ENCODE results near the gene RYR3. TPM values are rescaled to one million over a fixed set of nuclear protein-coding genes. Genes with fewer than 3 reads are reported as not detected.

RYR3 gene
- total and polyA plus RNA-seq, 2 of the 13 experiments (the other 11 are each of a cell fraction or from before 2014, with no cell fraction given), result not detected

DNA sequence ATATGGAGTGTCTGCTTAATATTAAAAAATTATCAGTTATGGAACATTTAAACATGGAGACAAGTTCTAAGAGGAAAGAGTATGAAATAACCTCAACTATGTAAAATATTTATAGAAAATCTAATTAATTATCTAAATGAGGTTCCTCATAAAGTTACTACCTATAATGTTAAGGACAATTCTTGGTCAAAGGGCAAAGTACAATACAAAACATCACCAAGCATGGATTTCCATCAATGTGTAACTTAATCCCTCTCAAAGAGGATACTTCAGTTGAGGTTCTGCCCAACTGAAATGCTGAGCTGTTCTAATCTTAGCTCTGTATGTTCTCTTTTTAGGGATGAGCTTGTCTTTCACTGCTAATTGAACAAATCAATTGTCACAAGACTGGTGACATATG is 601.6 kb downstream of the RYR3 start:
- no TSS peak for BruUV-seq (replicated peaks)
- Histone ChIP-seq H3K9ac (ENCODE audit: insufficient read depth, low read depth, low read length) (no peak overlapping the region), H2AFZ (ENCODE audit: low read length) (no peak overlapping the region), H3K4me3 (replicated peaks in 1 of 3; ENCODE audit: insufficient read depth in 1 of 3, low read depth in 2 of 3, low read length in 3 of 3) (no peak overlapping the region), H3K27me3 (ENCODE audit: control insufficient read depth in 1 of 2, insufficient read depth in 2 of 2, low read length in 2 of 2) (no peaks in the 10 kb centered on the region), H3K79me2 (ENCODE audit: insufficient read depth, low read length) (no peaks in the 10 kb centered on the region), H4K20me1 (ENCODE audit: insufficient read depth, low read length) (no peaks in the 10 kb centered on the region), H3K9me3 (ENCODE audit: low read length) (no peaks in the 10 kb centered on the region), H3K27ac (ENCODE audit: extremely low read length, insufficient read depth, low read length) (no peak overlapping the region), H3K4me2 (ENCODE audit: low read depth, low read length) (no peak overlapping the region), H3K36me3 (replicated peaks in 1 of 2; ENCODE audit: control insufficient read depth in 1 of 2, insufficient read depth in 2 of 2, low read length in 2 of 2) (no peaks in the 10 kb centered on the region), H3K4me1 (ENCODE audit: insufficient read depth, low read length) (peaks cover 7% of the 10 kb centered on the region; the same call in 1 of the 2 replicates)
- ATAC-seq (no peak), FAIRE-seq (no peak), DNase-seq (ENCODE audit: low spot score) (no peak)
- intact Hi-C loops (cut with micrococcal nuclease; ENCODE audit: unreplicated experiment), result no loop called here
- TF ChIP-seq ZFP37 (CRISPR knock-in tag; IDR thresholded peaks at IDR 0.05; ENCODE audit: borderline replicate concordance) (no peak), ZKSCAN5 (CRISPR knock-in tag; IDR thresholded peaks at IDR 0.05) (no peak), RBAK (CRISPR knock-in tag; IDR thresholded peaks at IDR 0.05) (no peak), ZNF598 (CRISPR knock-in tag; IDR thresholded peaks at IDR 0.05; ENCODE audit: borderline replicate concordance) (no peak), ADNP (CRISPR knock-in tag; IDR thresholded peaks at IDR 0.05) (no peak)
- POLR2A ChIA-PET, result no interaction called here
- in situ Hi-C loops (cut with HindIII; ENCODE audit: extremely low pct_ligation_motif_present, low pct_unique_long_range_greater_than_20kb), result no loop called here
- CTCF ChIA-PET (ENCODE audit: low intra/inter-chr PET ratio, low total read pairs), result no interaction called here

DNA sequence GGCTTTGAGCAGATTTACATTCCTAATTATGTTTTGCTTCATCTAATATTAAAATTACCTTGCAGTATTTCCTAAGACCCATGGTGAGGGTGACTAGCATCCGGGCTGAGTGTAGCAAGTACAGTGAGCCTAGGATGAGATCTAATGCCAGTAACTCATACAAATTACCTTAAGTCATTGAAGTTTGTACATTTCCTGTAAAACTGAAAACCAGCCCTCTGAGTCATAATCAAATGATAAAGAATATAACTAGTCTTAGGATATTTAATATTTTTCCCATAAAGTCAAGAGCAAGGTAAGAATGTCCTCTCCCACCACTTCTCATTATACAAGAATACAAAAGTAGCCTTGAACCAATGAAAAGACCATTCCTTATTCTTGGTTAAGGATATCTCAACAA is 602.7 kb downstream of the RYR3 start:
- ChIA-PET POLR2A (no interaction called here), CTCF (ENCODE audit: low intra/inter-chr PET ratio, low total read pairs) (no interaction called here)
- Histone ChIP-seq H3K36me3 (replicated peaks in 1 of 2; ENCODE audit: control insufficient read depth in 1 of 2, insufficient read depth in 2 of 2, low read length in 2 of 2) (no peaks in the 10 kb centered on the region), H3K9ac (ENCODE audit: insufficient read depth, low read depth, low read length) (no peak overlapping the region), H4K20me1 (ENCODE audit: insufficient read depth, low read length) (no peaks in the 10 kb centered on the region), H3K4me2 (ENCODE audit: low read depth, low read length) (no peak overlapping the region), H3K79me2 (ENCODE audit: insufficient read depth, low read length) (no peaks in the 10 kb centered on the region), H3K27ac (ENCODE audit: extremely low read length, insufficient read depth, low read length) (no peak overlapping the region), H3K4me3 (replicated peaks in 1 of 3; ENCODE audit: insufficient read depth in 1 of 3, low read depth in 2 of 3, low read length in 3 of 3) (no peak overlapping the region), H3K4me1 (ENCODE audit: insufficient read depth, low read length) (peaks cover 7% of the 10 kb centered on the region; the same call in 1 of the 2 replicates), H3K9me3 (ENCODE audit: low read length) (no peaks in the 10 kb centered on the region), H2AFZ (ENCODE audit: low read length) (no peak overlapping the region), H3K27me3 (ENCODE audit: control insufficient read depth in 1 of 2, insufficient read depth in 2 of 2, low read length in 2 of 2) (no peaks in the 10 kb centered on the region)
- intact Hi-C loops (cut with micrococcal nuclease; ENCODE audit: unreplicated experiment), result no loop called here
- FAIRE-seq (no peak), DNase-seq (ENCODE audit: low spot score) (no peak), ATAC-seq (no peak)
- TF ChIP-seq HNF4A (CRISPR knock-in tag; IDR thresholded peaks at IDR 0.05), result no peak
- TF ChIP-seq HDAC2 (CRISPR knock-in tag; IDR thresholded peaks at IDR 0.05), result no peak
- TF ChIP-seq ELF3 (CRISPR knock-in tag; IDR thresholded peaks at IDR 0.05), result no peak
- no peak for TF ChIP-seq RBFOX2 (IDR thresholded peaks at IDR 0.05; ENCODE audit: low read depth, low read length)
- no peak for TF ChIP-seq XRCC5 (optimal IDR thresholded peaks at IDR 0.05; ENCODE audit: low read length)
- no peak for TF ChIP-seq ZNF296 (CRISPR knock-in tag; conservative IDR thresholded peaks at IDR 0.05)
- TF ChIP-seq HOXA9 (CRISPR knock-in tag; IDR thresholded peaks at IDR 0.05; ENCODE audit: borderline replicate concordance), result no peak
- TF ChIP-seq, protein P1, sequence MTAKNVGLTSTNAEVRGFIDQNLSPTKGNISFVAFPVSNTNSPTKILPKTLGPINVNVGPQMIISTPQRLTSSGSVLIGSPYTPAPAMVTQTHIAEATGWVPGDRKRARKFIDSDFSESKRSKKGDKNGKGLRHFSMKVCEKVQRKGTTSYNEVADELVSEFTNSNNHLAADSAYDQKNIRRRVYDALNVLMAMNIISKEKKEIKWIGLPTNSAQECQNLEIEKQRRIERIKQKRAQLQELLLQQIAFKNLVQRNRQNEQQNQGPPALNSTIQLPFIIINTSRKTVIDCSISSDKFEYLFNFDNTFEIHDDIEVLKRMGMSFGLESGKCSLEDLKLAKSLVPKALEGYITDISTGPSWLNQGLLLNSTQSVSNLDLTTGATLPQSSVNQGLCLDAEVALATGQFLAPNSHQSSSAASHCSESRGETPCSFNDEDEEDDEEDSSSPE (CRISPR knock-in tag; IDR thresholded peaks at IDR 0.05), result no peak
- TF ChIP-seq CEBPB (IDR thresholded peaks at IDR 0.05; ENCODE audit: borderline replicate concordance, low read depth, low read length), result no peak
- no peak for TF ChIP-seq ZNF383 (CRISPR knock-in tag; IDR thresholded peaks at IDR 0.05; ENCODE audit: borderline replicate concordance)
- WGBS (ENCODE audit: low lambda C conversion rate), result 100% methylated on average over 1 of the region's 1 CpG
- BruUV-seq (replicated peaks), result no TSS peak
- in situ Hi-C loops (cut with HindIII; ENCODE audit: extremely low pct_ligation_motif_present, low pct_unique_long_range_greater_than_20kb), result no loop called here

Measured in HepG2 (cell line).